WTC11 (cell line): ENCODE measurements around the gene HIP1. TPM values are rescaled to one million over a fixed set of nuclear protein-coding genes. Genes with fewer than 3 reads are reported as not detected.

Experiments
- ATAC-seq: fragments of 200-7000 bp; cut with Tn5 transposase; 2 replicates; pipeline ENCODE4 v1.10.0; 2021; ENCODE audit warnings: mild to moderate bottlenecking, moderate library complexity
- CTCF ChIA-PET: fragments of 300-600 bp; sonication (Branson Sonifier 250); formaldehyde crosslinking; loops from one replicate; lab custom pipeline; 2021; ENCODE audit warnings: antibody characterized with exemption; lab: Charles Lee
- POLR2A ChIA-PET: fragments of 350-600 bp; sonication (Branson Sonifier 250); formaldehyde crosslinking; loops from one replicate; lab custom pipeline; 2021; ENCODE audit warnings: antibody characterized with exemption; lab: Charles Lee
- DNase-seq: peaks from one replicate; pipeline ENCODE4 v3.0.0; 2021; ENCODE audit warnings: low spot score
- H3K27ac Mint-ChIP-seq: 2 replicates; pipeline ENCODE4 v1.8.0; 2021; ENCODE audit warnings: mixed read lengths
- H3K27me3 Mint-ChIP-seq: 2 replicates; pipeline ENCODE4 v1.8.0; 2021; ENCODE audit warnings: low read depth, mild to moderate bottlenecking, moderate library complexity, mixed read lengths
- H3K36me3 Mint-ChIP-seq: 2 replicates; pipeline ENCODE4 v1.8.0; 2021; ENCODE audit warnings: mixed read lengths
- H3K4me1 Mint-ChIP-seq: 2 replicates; pipeline ENCODE4 v1.8.0; 2022; ENCODE audit warnings: mixed read lengths
- H3K4me3 Mint-ChIP-seq: 2 replicates; pipeline ENCODE4 v1.8.0; 2021; ENCODE audit warnings: mild to moderate bottlenecking, moderate library complexity, mixed read lengths
- H3K9me3 Mint-ChIP-seq: 2 replicates; pipeline ENCODE4 v1.8.0; 2021; ENCODE audit warnings: mixed read lengths
- CBFB ChIP-seq: sonication (generic); formaldehyde crosslinking; IDR thresholded peaks from 2 replicates; pipeline ENCODE4 v1.8.1; 2022; ENCODE audit warnings: mild to moderate bottlenecking, low read depth, missing genetic modification reagents
- CREM ChIP-seq: sonication (generic); formaldehyde crosslinking; IDR thresholded peaks from 2 replicates; pipeline ENCODE4 v1.8.1; 2022; ENCODE audit warnings: mild to moderate bottlenecking, missing genetic modification reagents, moderate library complexity
- FOXP1 ChIP-seq: sonication (generic); formaldehyde crosslinking; IDR thresholded peaks from 2 replicates; pipeline ENCODE4 v1.8.0; 2022; ENCODE audit warnings: missing genetic modification reagents, mild to moderate bottlenecking, moderate library complexity, borderline replicate concordance
- GRHL2 ChIP-seq: fragments of 250-450 bp; sonication (Bioruptor Pico); IDR thresholded peaks from 2 replicates; pipeline ENCODE4 v1.8.0; 2022; ENCODE audit warnings: mild to moderate bottlenecking, moderate library complexity; ENCODE audit not compliant: insufficient replicate concordance, severe bottlenecking
- GTF2I ChIP-seq: fragments of 250-450 bp; sonication (Bioruptor Pico); conservative IDR thresholded peaks from 2 replicates; pipeline ENCODE4 v1.4.0; 2021; ENCODE audit warnings: mild to moderate bottlenecking
- HMGA2 ChIP-seq: fragments of 250-450 bp; sonication (Bioruptor Pico); IDR thresholded peaks from 2 replicates; pipeline ENCODE4 v1.4.0; 2021; ENCODE audit warnings: mild to moderate bottlenecking, moderate library complexity
- NR1H2 ChIP-seq: sonication (generic); formaldehyde crosslinking; IDR thresholded peaks from 2 replicates; pipeline ENCODE4 v1.9.0; 2021; ENCODE audit warnings: mild to moderate bottlenecking, moderate library complexity, missing genetic modification reagents
- RELA ChIP-seq: sonication (generic); formaldehyde crosslinking; IDR thresholded peaks from 2 replicates; pipeline ENCODE4 v1.8.1; 2022; ENCODE audit warnings: missing genetic modification reagents, mild to moderate bottlenecking, borderline replicate concordance
- SOX15 ChIP-seq: fragments of 250-450 bp; sonication (Bioruptor Pico); IDR thresholded peaks from 2 replicates; pipeline ENCODE4 v1.9.0; 2021; ENCODE audit warnings: mild to moderate bottlenecking
- ZNF219 ChIP-seq: sonication (generic); formaldehyde crosslinking; IDR thresholded peaks from 2 replicates; pipeline ENCODE4 v1.8.0; 2023; ENCODE audit warnings: missing genetic modification reagents, mild to moderate bottlenecking, borderline replicate concordance
- ZNF263 ChIP-seq: sonication (generic); formaldehyde crosslinking; IDR thresholded peaks from 2 replicates; pipeline ENCODE4 v1.8.1; 2022; ENCODE audit warnings: low read depth, mild to moderate bottlenecking, moderate library complexity, missing genetic modification reagents
- total RNA-seq: library from RNA; stranded (reverse); gene quantifications from 3 replicates; pipeline ENCODE4 v1.2.3, GENCODE V29; 2021
- TF ChIP-seq, protein P1 (sequence below): sonication (generic); formaldehyde crosslinking; IDR thresholded peaks from 2 replicates; pipeline ENCODE4 v1.8.0; 2022; ENCODE audit warnings: mild to moderate bottlenecking, missing genetic modification reagents
- TF ChIP-seq, protein P2 (sequence below): sonication (generic); formaldehyde crosslinking; IDR thresholded peaks from 2 replicates; pipeline ENCODE4 v1.8.0; 2022; ENCODE audit warnings: mild to moderate bottlenecking, missing genetic modification reagents
- TF ChIP-seq, protein P3 (sequence below): fragments of 200-600 bp; IDR thresholded peaks from 2 replicates; pipeline ENCODE4 v1.8.0; 2022; ENCODE audit warnings: antibody characterized with exemption
- TF ChIP-seq, protein P4 (sequence below): sonication (generic); formaldehyde crosslinking; IDR thresholded peaks from 2 replicates; pipeline ENCODE4 v1.8.1; 2023; ENCODE audit warnings: mild to moderate bottlenecking, moderate library complexity, missing genetic modification reagents
- TF ChIP-seq, protein P5 (sequence below): sonication (generic); formaldehyde crosslinking; IDR thresholded peaks from 2 replicates; pipeline ENCODE4 v1.8.0; 2023; ENCODE audit warnings: missing genetic modification reagents
- TF ChIP-seq, protein P6 (sequence below): fragments of 250-450 bp; sonication (Bioruptor Pico); IDR thresholded peaks from 2 replicates; pipeline ENCODE4 v1.9.0; 2021; ENCODE audit warnings: mild to moderate bottlenecking
- TF ChIP-seq, protein P7 (sequence below): sonication (generic); formaldehyde crosslinking; IDR thresholded peaks from 2 replicates; pipeline ENCODE4 v1.8.1; 2023; ENCODE audit warnings: mild to moderate bottlenecking, missing genetic modification reagents, borderline replicate concordance
- TF ChIP-seq, protein P8 (sequence below): sonication (generic); formaldehyde crosslinking; IDR thresholded peaks from 2 replicates; pipeline ENCODE4 v1.8.0; 2022; ENCODE audit warnings: mild to moderate bottlenecking, missing genetic modification reagents
- TF ChIP-seq, protein P9 (sequence below): sonication (generic); formaldehyde crosslinking; IDR thresholded peaks from 2 replicates; pipeline ENCODE4 v1.8.1; 2022; ENCODE audit warnings: missing genetic modification reagents, borderline replicate concordance

The HIP1 gene
- total RNA-seq, 1 experiment from 2014 or later: 75.8 TPM

DNA sequence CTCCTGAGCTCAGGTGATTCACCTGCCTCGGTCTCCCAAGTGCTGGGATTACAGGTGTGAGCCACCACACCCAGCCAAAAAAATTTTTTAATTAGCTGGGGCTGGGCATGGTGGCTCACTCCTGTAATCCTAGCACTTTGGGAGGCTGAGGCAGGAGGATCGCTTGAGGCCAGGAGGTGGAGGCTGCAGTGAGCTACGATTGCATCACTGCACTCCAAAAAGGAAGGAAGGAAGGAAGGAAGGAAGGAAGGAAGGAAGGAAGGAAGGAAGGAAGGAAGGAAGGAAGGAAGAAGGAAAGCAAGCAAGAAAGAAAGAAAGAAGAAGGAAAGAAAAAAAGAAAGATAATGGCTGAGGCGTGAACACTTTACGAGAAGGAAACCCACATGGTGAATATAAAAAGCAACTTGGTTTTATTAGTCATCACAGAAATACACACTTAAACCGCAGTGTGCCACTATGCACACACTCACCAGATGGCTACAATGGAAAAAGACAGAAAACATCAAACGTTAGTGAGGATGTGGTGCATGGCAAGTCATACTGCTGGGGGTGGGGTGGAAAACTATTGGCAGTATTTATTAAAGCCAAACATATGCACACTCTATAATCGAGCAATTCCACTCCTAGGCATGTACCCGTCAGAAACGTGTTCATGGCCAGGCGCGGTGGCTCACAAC is 37.7 kb upstream of the HIP1 start:
- H3K4me1 Mint-ChIP-seq: peaks cover 35% of the 10 kb centered on the region
- H3K9me3 Mint-ChIP-seq: peaks cover 5% of the 10 kb centered on the region
- H3K4me3 Mint-ChIP-seq: no peak overlapping the region
- CTCF ChIA-PET: no interaction called here
- TF ChIP-seq, protein P1, sequence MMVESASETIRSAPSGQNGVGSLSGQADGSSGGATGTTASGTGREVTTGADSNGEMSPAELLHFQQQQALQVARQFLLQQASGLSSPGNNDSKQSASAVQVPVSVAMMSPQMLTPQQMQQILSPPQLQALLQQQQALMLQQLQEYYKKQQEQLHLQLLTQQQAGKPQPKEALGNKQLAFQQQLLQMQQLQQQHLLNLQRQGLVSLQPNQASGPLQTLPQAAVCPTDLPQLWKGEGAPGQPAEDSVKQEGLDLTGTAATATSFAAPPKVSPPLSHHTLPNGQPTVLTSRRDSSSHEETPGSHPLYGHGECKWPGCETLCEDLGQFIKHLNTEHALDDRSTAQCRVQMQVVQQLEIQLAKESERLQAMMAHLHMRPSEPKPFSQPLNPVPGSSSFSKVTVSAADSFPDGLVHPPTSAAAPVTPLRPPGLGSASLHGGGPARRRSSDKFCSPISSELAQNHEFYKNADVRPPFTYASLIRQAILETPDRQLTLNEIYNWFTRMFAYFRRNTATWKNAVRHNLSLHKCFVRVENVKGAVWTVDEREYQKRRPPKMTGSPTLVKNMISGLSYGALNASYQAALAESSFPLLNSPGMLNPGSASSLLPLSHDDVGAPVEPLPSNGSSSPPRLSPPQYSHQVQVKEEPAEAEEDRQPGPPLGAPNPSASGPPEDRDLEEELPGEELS (CRISPR knock-in tag): no peak
- TF ChIP-seq RELA (CRISPR knock-in tag) (no peak), CREM (no peak), CBFB (CRISPR knock-in tag) (no peak), ZNF263 (CRISPR knock-in tag) (no peak), GTF2I (CRISPR knock-in tag) (no peak), GRHL2 (CRISPR knock-in tag) (no peak), HMGA2 (CRISPR knock-in tag) (no peak), SOX15 (CRISPR knock-in tag) (no peak), ZNF219 (no peak), NR1H2 (CRISPR knock-in tag) (no peak), FOXP1 (CRISPR knock-in tag) (no peak)
- TF ChIP-seq, protein P2, sequence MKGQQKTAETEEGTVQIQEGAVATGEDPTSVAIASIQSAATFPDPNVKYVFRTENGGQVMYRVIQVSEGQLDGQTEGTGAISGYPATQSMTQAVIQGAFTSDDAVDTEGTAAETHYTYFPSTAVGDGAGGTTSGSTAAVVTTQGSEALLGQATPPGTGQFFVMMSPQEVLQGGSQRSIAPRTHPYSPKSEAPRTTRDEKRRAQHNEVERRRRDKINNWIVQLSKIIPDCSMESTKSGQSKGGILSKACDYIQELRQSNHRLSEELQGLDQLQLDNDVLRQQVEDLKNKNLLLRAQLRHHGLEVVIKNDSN (CRISPR knock-in tag): no peak
- TF ChIP-seq, protein P3, sequence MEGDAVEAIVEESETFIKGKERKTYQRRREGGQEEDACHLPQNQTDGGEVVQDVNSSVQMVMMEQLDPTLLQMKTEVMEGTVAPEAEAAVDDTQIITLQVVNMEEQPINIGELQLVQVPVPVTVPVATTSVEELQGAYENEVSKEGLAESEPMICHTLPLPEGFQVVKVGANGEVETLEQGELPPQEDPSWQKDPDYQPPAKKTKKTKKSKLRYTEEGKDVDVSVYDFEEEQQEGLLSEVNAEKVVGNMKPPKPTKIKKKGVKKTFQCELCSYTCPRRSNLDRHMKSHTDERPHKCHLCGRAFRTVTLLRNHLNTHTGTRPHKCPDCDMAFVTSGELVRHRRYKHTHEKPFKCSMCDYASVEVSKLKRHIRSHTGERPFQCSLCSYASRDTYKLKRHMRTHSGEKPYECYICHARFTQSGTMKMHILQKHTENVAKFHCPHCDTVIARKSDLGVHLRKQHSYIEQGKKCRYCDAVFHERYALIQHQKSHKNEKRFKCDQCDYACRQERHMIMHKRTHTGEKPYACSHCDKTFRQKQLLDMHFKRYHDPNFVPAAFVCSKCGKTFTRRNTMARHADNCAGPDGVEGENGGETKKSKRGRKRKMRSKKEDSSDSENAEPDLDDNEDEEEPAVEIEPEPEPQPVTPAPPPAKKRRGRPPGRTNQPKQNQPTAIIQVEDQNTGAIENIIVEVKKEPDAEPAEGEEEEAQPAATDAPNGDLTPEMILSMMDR: no peak
- TF ChIP-seq, protein P4, sequence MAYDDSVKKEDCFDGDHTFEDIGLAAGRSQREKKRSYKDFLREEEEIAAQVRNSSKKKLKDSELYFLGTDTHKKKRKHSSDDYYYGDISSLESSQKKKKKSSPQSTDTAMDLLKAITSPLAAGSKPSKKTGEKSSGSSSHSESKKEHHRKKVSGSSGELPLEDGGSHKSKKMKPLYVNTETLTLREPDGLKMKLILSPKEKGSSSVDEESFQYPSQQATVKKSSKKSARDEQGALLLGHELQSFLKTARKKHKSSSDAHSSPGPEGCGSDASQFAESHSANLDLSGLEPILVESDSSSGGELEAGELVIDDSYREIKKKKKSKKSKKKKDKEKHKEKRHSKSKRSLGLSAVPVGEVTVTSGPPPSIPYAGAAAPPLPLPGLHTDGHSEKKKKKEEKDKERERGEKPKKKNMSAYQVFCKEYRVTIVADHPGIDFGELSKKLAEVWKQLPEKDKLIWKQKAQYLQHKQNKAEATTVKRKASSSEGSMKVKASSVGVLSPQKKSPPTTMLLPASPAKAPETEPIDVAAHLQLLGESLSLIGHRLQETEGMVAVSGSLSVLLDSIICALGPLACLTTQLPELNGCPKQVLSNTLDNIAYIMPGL (CRISPR knock-in tag): no peak
- TF ChIP-seq, protein P5, sequence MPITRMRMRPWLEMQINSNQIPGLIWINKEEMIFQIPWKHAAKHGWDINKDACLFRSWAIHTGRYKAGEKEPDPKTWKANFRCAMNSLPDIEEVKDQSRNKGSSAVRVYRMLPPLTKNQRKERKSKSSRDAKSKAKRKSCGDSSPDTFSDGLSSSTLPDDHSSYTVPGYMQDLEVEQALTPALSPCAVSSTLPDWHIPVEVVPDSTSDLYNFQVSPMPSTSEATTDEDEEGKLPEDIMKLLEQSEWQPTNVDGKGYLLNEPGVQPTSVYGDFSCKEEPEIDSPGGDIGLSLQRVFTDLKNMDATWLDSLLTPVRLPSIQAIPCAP: no peak
- TF ChIP-seq, protein P6, sequence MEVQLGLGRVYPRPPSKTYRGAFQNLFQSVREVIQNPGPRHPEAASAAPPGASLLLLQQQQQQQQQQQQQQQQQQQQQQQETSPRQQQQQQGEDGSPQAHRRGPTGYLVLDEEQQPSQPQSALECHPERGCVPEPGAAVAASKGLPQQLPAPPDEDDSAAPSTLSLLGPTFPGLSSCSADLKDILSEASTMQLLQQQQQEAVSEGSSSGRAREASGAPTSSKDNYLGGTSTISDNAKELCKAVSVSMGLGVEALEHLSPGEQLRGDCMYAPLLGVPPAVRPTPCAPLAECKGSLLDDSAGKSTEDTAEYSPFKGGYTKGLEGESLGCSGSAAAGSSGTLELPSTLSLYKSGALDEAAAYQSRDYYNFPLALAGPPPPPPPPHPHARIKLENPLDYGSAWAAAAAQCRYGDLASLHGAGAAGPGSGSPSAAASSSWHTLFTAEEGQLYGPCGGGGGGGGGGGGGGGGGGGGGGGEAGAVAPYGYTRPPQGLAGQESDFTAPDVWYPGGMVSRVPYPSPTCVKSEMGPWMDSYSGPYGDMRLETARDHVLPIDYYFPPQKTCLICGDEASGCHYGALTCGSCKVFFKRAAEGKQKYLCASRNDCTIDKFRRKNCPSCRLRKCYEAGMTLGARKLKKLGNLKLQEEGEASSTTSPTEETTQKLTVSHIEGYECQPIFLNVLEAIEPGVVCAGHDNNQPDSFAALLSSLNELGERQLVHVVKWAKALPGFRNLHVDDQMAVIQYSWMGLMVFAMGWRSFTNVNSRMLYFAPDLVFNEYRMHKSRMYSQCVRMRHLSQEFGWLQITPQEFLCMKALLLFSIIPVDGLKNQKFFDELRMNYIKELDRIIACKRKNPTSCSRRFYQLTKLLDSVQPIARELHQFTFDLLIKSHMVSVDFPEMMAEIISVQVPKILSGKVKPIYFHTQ (CRISPR knock-in tag): no peak
- TF ChIP-seq, protein P7, sequence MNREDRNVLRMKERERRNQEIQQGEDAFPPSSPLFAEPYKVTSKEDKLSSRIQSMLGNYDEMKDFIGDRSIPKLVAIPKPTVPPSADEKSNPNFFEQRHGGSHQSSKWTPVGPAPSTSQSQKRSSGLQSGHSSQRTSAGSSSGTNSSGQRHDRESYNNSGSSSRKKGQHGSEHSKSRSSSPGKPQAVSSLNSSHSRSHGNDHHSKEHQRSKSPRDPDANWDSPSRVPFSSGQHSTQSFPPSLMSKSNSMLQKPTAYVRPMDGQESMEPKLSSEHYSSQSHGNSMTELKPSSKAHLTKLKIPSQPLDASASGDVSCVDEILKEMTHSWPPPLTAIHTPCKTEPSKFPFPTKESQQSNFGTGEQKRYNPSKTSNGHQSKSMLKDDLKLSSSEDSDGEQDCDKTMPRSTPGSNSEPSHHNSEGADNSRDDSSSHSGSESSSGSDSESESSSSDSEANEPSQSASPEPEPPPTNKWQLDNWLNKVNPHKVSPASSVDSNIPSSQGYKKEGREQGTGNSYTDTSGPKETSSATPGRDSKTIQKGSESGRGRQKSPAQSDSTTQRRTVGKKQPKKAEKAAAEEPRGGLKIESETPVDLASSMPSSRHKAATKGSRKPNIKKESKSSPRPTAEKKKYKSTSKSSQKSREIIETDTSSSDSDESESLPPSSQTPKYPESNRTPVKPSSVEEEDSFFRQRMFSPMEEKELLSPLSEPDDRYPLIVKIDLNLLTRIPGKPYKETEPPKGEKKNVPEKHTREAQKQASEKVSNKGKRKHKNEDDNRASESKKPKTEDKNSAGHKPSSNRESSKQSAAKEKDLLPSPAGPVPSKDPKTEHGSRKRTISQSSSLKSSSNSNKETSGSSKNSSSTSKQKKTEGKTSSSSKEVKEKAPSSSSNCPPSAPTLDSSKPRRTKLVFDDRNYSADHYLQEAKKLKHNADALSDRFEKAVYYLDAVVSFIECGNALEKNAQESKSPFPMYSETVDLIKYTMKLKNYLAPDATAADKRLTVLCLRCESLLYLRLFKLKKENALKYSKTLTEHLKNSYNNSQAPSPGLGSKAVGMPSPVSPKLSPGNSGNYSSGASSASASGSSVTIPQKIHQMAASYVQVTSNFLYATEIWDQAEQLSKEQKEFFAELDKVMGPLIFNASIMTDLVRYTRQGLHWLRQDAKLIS (CRISPR knock-in tag): no peak
- TF ChIP-seq, protein P8, sequence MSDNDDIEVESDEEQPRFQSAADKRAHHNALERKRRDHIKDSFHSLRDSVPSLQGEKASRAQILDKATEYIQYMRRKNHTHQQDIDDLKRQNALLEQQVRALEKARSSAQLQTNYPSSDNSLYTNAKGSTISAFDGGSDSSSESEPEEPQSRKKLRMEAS (CRISPR knock-in tag): no peak
- TF ChIP-seq, protein P9, sequence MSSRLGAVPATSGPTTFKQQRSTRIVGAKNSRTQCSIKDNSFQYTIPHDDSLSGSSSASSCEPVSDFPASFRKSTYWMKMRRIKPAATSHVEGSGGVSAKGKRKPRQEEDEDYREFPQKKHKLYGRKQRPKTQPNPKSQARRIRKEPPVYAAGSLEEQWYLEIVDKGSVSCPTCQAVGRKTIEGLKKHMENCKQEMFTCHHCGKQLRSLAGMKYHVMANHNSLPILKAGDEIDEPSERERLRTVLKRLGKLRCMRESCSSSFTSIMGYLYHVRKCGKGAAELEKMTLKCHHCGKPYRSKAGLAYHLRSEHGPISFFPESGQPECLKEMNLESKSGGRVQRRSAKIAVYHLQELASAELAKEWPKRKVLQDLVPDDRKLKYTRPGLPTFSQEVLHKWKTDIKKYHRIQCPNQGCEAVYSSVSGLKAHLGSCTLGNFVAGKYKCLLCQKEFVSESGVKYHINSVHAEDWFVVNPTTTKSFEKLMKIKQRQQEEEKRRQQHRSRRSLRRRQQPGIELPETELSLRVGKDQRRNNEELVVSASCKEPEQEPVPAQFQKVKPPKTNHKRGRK (CRISPR knock-in tag): no peak
- TF ChIP-seq, all 79 proteins: peak for 0
- ATAC-seq: no peak
- peaks cover under 1% of the 10 kb centered on the region; the same call in 1 of the 2 replicates for H3K27me3 Mint-ChIP-seq
- no peak overlapping the region for H3K27ac Mint-ChIP-seq
- H3K36me3 Mint-ChIP-seq: peaks cover 10% of the 10 kb centered on the region
- POLR2A ChIA-PET: no interaction called here
- DNase-seq: no peak
